ENCODE results near the gene SSC4D.

DNA sequence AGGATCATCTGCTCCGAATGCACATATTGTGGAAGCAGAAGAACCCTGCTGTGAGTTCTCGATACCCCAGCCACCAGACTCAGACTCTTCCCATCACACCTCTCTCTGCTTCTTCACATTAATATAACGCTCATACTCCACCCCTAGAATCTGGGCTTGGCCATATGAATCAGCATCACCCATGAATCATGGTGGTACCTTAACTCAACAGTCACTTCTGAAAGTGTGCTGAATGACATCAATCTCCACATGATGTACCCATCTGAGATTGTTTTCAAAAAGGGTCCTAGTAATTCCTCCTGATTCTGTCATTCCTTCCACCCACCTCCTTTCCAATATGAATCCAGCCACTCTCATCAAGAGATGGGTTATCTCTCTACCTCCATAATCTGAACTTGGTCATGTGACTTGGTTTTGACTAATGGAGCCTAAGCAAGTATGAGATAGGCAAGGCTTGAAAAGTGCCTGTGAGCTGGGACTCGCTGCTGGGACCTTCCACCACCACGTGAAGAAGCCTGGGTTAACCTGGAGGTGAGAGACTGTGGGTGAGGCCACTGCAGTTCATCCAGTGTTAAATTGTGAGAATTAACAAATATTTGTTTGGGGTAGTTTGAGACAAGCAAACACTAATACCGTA, 66.1 kb downstream of the SSC4D start:
- TF ChIP-seq CTCF (IDR thresholded peaks at IDR 0.05; ENCODE audit: low read depth, low read length) = no peak
- TF ChIP-seq EZH2phosphoT487 (IDR thresholded peaks at IDR 0.05; ENCODE audit: low read depth) = no peak
